CD1c-positive myeloid dendritic cell (primary cell): Measurements from ENCODE around the gene SOST.

Experiments
- DNase-seq: peaks from one replicate; pipeline ENCODE4 v3.0.0-alpha.2; 2016; ENCODE audit errors: extremely low spot score

The SOST gene

GRCh38 chr17:43707184-43707583, 51.4 kb downstream of the SOST start:
- DNase-seq, result no peak

GRCh38 chr17:43706235-43706634, 52.4 kb downstream of the SOST start:
- DNase-seq, result no peak
